GM19328 (cell line): ENCODE measurements around the gene PSKH1.
"Not testable (repeated sequence)": the region's sequence is repeated elsewhere in the genome, so short reads cannot be mapped to it uniquely, and the experiment has no call there.

ENCODE experiments used
- ATAC-seq: cut with Tn5 transposase; IDR thresholded peaks from one replicate; pipeline ENCODE4 v1.9.1; 2021; ENCODE audit warnings: mild to moderate bottlenecking, moderate library complexity; ENCODE audit not compliant: unreplicated experiment

Gene PSKH1

DNA sequence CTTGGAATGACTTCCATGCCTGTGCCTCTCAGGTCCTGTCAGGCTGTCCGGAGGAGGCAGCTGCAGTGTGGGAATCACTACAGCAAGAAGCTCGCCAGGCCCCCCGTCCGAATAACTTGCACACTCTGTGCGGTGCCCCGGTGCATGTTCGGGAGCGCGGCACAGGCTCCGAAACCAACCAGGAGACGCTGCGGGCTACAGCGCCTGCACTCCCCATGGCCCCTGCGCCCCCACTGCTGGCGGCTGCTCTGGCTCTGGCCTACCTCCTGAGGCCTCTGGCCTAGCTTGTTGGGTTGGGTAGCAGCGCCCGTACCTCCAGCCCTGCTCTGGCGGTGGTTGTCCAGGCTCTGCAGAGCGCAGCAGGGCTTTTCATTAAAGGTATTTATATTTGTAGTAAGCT lies 7.1 kb upstream of the PSKH1 start:
- no peak for ATAC-seq

DNA sequence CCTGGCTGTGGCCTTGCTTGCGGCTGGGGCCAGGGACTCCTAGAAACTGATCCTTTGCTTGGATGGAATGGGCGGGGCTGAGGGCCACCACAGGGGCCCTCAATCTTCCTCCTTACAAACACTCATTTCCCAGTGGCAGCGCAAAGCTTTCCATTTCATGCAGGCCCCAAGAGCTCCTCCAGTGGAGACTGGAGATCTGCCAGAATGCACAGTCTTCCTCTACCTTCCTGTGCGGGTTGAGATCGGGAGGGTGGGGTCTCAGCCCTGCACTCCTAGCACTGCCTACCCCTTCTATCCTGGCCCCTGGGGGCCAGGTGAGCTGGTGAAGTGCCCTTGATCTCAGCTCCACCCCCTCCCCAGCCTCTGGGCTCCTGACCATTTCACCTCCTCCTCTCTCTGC lies 6.7 kb upstream of the PSKH1 start:
- no peak for ATAC-seq

- ATAC-seq: no peak
Measured at GRCh38 chr16:67888331-67888730, 4.7 kb upstream of the PSKH1 start.

DNA sequence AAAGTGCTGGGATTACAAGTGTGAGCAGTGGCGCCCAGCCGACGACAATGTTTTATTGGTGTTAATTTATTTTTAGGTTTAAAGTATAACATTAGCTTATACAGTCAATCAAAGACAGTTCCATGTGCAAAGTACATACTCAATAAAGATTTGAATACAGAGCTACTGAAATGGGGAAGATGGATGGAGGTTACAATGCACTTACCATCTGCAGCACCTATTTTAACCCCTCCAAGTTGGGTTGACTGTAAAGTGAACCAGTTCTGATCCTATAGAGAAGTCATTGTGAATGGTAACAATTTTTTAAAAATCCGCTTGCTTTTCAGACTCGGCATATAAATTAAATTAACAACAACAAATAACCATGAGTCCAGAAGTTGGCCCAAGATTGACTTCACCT lies 679 bp upstream of the PSKH1 start:
- no peak for ATAC-seq

GRCh38 chr16:67893743-67894399 lies 817 bp downstream of the PSKH1 start:
- ATAC-seq: no peak

DNA sequence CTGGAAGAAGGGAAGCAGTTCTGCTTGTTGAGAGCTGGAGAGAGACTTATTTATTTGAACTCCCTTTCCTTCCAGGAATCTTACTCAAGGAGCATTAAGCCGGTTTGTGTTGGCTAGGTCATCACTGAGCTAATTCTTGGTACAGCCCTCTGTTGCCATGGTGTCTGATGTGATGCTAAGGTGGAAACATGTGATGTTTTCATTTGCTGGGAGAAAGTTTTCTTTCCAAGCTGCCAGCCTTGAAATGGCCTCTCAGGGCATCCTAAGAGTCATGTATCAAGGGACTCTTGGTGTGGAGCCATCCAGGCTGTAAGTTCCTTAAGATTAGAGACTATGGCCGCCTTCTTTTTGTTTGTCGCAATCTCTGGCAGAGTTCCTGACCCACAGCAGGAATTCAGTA lies 4.2 kb downstream of the PSKH1 start:
- no peak for ATAC-seq

GRCh38 chr16:67901734-67902133 lies 8.7 kb downstream of the PSKH1 start:
- ATAC-seq: no peak

DNA sequence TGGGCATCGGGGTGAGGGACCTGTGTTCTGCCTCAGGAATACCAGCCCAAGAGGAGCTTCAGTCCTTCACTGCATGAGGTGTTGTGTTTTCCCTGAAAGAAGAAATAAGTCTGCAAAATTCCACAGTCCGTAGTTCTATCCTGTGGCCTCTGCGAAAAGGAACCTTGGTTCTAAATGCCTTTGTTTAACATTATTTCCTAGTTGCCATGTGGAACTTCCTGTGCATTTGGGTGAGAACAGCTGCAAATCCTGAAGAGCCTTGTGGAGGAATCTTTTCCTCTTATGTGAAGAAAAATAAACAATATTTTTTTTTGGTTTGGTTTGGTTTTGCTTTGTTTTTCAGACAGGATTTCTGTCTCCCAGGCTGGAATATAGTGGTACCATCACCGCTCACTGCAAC lies 9.8 kb downstream of the PSKH1 start:
- no peak for ATAC-seq

DNA sequence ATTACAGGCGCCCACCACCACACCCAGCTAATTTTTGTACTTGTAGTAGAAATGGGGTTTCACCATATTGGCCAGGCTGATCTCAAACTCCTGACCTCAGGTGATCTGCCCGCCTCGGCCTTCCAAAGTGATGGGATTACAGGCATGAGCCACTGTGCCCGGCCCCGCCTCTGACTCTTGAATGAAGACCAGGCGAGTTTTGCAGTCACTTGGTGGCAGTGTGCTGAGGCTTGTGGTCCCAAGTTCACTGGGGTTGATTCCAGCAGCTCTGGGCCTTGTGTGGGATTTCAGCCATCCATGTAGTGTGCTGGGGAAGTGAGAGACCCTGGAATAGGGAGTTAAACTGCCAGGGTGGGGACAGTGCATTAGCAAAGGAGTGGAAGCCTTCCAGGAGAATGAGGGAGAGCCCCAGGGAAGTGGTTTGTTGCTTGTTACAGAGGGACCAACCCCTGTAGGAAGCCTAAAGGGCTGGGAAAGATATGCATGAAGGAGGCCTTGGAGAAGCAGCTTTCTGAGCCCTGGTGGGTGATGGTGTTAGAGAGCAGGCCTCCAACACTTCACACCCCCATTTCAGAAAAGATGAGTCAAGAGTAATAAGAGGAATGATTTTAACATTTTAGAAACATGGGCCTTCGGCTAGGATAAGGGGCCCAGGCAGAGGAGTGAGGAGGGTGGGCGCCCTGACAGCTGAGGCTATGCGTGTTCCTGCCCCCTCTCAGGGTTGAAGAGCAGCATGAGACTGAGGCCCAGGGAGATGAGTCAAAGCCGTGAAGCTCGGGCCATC lies 14.5 kb downstream of the PSKH1 start:
- ATAC-seq: no peak

DNA sequence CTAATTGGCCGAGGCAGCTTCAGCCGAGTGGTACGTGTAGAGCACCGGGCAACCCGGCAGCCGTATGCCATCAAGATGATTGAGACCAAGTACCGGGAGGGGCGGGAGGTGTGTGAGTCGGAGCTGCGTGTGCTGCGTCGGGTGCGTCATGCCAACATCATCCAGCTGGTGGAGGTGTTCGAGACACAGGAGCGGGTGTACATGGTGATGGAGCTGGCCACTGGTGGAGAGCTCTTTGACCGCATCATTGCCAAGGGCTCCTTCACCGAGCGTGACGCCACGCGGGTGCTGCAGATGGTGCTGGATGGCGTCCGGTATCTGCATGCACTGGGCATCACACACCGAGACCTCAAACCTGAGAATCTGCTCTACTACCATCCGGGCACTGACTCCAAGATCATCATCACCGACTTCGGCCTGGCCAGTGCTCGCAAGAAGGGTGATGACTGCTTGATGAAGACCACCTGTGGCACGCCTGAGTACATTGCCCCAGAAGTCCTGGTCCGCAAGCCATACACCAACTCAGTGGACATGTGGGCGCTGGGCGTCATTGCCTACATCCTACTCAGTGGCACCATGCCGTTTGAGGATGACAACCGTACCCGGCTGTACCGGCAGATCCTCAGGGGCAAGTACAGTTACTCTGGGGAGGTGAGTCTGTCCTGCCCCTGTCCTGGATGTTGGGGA lies 16.1 kb downstream of the PSKH1 start:
- ATAC-seq: no peak

DNA sequence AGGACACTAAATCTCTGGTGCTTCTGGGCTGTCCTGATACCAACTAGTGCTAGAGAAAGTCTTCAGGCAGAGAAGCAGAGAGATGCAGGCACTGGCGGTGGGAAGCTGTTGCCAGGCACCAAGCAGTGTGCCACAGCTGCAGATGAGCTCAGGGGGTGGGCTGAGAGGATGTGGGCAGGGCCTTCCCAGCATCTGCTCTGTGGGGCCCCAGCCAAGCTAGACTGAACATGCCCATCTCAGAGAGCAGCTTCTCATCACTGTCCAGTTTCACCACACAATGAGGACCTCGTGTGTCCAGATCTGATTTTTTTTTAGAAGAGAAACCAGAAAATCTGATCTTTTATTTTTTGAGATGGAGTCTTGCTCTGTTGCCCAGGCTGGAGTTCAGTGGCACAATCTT lies 17.1 kb downstream of the PSKH1 start:
- ATAC-seq: no peak

DNA sequence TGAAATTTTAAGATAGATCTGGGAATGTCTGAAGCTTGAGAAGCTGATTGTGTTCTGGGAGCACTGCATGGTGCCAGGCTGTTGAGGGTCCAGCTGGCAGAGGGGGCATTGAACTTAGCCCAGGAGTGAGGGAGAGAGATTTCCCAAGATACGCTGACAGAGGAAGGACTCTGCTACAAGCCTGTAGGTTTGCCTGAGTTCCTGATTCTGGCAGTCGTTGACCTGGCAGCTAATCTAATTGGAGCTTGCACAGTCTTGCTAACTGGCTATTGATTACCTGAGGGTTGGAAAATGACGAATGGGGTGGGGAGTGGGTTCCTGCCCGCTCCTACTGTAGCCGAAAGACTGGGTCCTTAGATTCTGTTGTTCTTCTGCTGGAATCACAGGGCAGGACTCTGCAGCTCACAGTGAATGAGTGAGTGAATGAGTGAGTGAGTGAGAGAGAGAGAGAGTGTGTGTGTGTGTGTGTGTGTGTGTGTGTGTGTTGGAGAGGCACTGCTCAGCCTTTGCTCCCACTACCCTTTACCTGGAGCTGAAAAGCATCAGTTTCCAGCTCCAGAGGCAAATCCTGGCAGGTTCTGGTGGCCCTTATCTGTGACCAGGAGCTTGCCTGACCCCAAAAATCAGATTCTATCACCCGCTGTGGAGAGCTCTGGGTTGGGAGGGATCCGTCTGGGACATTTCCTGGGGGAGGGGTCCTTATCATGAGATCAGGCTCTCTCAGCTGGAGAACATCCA lies 21.9 kb downstream of the PSKH1 start:
- ATAC-seq: no peak

- ATAC-seq: not testable (repeated sequence)
Measured at GRCh38 chr16:67915496-67915769, 22.4 kb downstream of the PSKH1 start.

GRCh38 chr16:67915831-67916723 lies 23.0 kb downstream of the PSKH1 start:
- ATAC-seq: no peak

GRCh38 chr16:67917140-67917851 lies 24.2 kb downstream of the PSKH1 start:
- no peak for ATAC-seq

GRCh38 chr16:67917852-67918236 lies 24.8 kb downstream of the PSKH1 start:
- no peak for ATAC-seq

DNA sequence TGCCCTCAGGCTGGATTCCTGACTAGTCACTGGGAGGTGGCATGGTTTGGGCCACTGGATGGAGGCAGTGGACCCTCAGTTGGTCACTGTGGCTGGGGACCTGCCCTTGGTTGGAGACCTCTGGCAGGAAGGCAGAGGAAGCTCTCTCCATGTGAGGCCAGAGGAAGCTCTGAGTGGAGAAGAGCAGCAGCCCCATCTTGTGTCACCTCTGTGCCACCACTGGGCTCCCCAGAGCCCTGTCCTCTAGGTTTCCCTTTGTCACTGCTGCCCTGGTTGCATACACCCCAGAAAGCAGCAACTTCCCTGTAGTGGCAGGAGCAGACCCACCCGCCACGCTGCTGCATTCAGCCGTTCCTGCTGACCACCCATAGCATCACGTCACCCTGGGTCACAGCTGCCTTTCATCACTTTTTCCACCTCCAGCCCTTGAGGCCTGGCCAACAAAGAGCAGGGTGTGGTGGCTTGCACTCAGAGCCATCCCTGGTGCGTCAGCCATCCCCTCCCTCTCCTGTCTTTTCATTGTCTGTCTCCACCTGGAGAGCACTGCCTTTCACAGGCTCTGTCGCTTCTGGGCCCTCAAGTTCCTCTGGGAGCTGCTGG lies 26.7 kb downstream of the PSKH1 start:
- ATAC-seq: no peak

- no peak for ATAC-seq
Measured at GRCh38 chr16:67922221-67922620, 29.2 kb downstream of the PSKH1 start.

- ATAC-seq: no peak
Measured at GRCh38 chr16:67922740-67923139, 29.7 kb downstream of the PSKH1 start.
